ENCODE measurements around the gene RENBP. TPM values are rescaled to one million over a fixed set of nuclear protein-coding genes. Genes with fewer than 3 reads are reported as not detected.

RENBP gene
- total RNA-seq, 2 donors from 2014 or later = 12.0 to 17.5 TPM

GRCh38 chrX:153910446-153910845 lies 34.0 kb downstream of the RENBP start:
- Histone ChIP-seq H3K4me3 (ENCODE audit: low read length) (no peak overlapping the region), H3K9me3 (ENCODE audit: control insufficient read depth, low read length) (no peaks in the 10 kb centered on the region), H3K4me1 (ENCODE audit: control insufficient read depth, insufficient read depth, low read length) (no peaks in the 10 kb centered on the region), H3K27me3 (ENCODE audit: control insufficient read depth, insufficient read depth, low read length, poor library complexity, severe bottlenecking) (no peaks in the 10 kb centered on the region), H3K9ac (ENCODE audit: extremely low read depth, low read length, poor library complexity, severe bottlenecking) (no peak overlapping the region), H3K27ac (ENCODE audit: low read depth, low read length) (no peak overlapping the region), H3K36me3 (ENCODE audit: control insufficient read depth, insufficient read depth, low read length) (no peaks in the 10 kb centered on the region)
- no peak overlapping the region for H3K4me3 Mint-ChIP-seq
- 96 to 98% methylated on average over 9 to 17 of the region's 22 CpGs for WGBS, 2 experiments (ENCODE audit: insufficient coverage in 1 of 2, insufficient read length in 1 of 2)
- H3K27ac Mint-ChIP-seq = no peak overlapping the region
- DNase-seq = peak; percentile 39
- peaks cover 58% of the 10 kb centered on the region for H3K9me3 Mint-ChIP-seq
- no peaks in the 10 kb centered on the region for H3K27me3 Mint-ChIP-seq (ENCODE audit: insufficient read depth)
- H3K36me3 Mint-ChIP-seq (ENCODE audit: low read depth) = peaks cover 10% of the 10 kb centered on the region
- TF ChIP-seq CTCF (conservative IDR thresholded peaks at IDR 0.05) = no peak
- H3K4me1 Mint-ChIP-seq = no peaks in the 10 kb centered on the region

- H3K9me3 Mint-ChIP-seq = peaks cover 58% of the 10 kb centered on the region
- no peaks in the 10 kb centered on the region for H3K27me3 ChIP-seq (ENCODE audit: control insufficient read depth, insufficient read depth, low read length, poor library complexity, severe bottlenecking)
These were observed 34.5 kb downstream of the RENBP start for GRCh38 chrX:153909980-153910360.

GRCh38 chrX:153909024-153909979 lies 35.1 kb downstream of the RENBP start:
- Histone ChIP-seq H3K4me3 (ENCODE audit: low read length) (no peak overlapping the region), H3K9me3 (ENCODE audit: control insufficient read depth, low read length) (no peaks in the 10 kb centered on the region), H3K36me3 (ENCODE audit: control insufficient read depth, insufficient read depth, low read length) (no peaks in the 10 kb centered on the region), H3K9ac (ENCODE audit: extremely low read depth, low read length, poor library complexity, severe bottlenecking) (no peak overlapping the region), H3K4me1 (ENCODE audit: control insufficient read depth, insufficient read depth, low read length) (no peaks in the 10 kb centered on the region), H3K27ac (ENCODE audit: low read depth, low read length) (no peak overlapping the region), H3K27me3 (ENCODE audit: control insufficient read depth, insufficient read depth, low read length, poor library complexity, severe bottlenecking) (no peaks in the 10 kb centered on the region)
- H3K27ac Mint-ChIP-seq = no peak overlapping the region
- TF ChIP-seq CTCF (conservative IDR thresholded peaks at IDR 0.05) = no peak
- H3K4me1 Mint-ChIP-seq = no peaks in the 10 kb centered on the region
- H3K4me3 Mint-ChIP-seq = no peak overlapping the region
- WGBS, 2 experiments (ENCODE audit: insufficient coverage in 1 of 2, insufficient read length in 1 of 2) = 85% methylated on average over 34 of the region's 37 CpGs; no CpG with 5 or more reads in 1 of the 2 experiments
- peak; percentile 81 for DNase-seq
- H3K27me3 Mint-ChIP-seq (ENCODE audit: insufficient read depth) = no peaks in the 10 kb centered on the region
- H3K36me3 Mint-ChIP-seq (ENCODE audit: low read depth) = peaks cover 5% of the 10 kb centered on the region
- H3K9me3 Mint-ChIP-seq = peaks cover 54% of the 10 kb centered on the region

More at GRCh38 chrX:153909980-153910360, 34.5 kb downstream of the RENBP start:
- H3K4me1 ChIP-seq (ENCODE audit: control insufficient read depth, insufficient read depth, low read length) = no peaks in the 10 kb centered on the region
- peaks cover 10% of the 10 kb centered on the region for H3K36me3 Mint-ChIP-seq (ENCODE audit: low read depth)
- H3K36me3 ChIP-seq (ENCODE audit: control insufficient read depth, insufficient read depth, low read length) = no peaks in the 10 kb centered on the region
- WGBS, 2 experiments (ENCODE audit: insufficient coverage in 1 of 2, insufficient read length in 1 of 2) = 89 to 100% methylated on average over 8 to 24 of the region's 25 CpGs
- no peaks in the 10 kb centered on the region for H3K27me3 Mint-ChIP-seq (ENCODE audit: insufficient read depth)
- H3K4me3 Mint-ChIP-seq = no peak overlapping the region
- H3K9ac ChIP-seq (ENCODE audit: extremely low read depth, low read length, poor library complexity, severe bottlenecking) = no peak overlapping the region
- H3K27ac Mint-ChIP-seq = no peak overlapping the region
- no peaks in the 10 kb centered on the region for H3K9me3 ChIP-seq (ENCODE audit: control insufficient read depth, low read length)
- H3K4me3 ChIP-seq (ENCODE audit: low read length) = no peak overlapping the region
- no peak for TF ChIP-seq CTCF (conservative IDR thresholded peaks at IDR 0.05)
- H3K27ac ChIP-seq (ENCODE audit: low read depth, low read length) = no peak overlapping the region
- no peaks in the 10 kb centered on the region for H3K4me1 Mint-ChIP-seq
- no peak for DNase-seq
